Measurements from ENCODE around the gene MYRIP.

DNA sequence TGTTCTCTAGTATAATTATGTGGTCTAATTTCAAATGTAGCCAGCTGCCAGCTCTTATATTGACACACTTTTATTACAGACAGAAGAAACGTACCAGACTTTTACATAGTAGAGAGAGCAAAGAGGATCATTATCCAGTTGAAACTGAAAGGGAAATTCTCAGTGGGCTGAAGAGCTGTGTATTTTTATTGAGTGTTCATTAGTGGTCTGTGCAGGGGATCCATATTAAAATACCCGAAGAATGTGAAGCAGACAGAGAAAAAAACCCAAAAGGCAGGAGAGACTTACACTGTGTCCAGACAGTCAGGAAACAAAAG lies 41.3 kb downstream of the MYRIP start:
- no peak for TF ChIP-seq POLR2A (IDR thresholded peaks at IDR 0.05; ENCODE audit: extremely low read depth, insufficient read length)
- TF ChIP-seq, protein P1, sequence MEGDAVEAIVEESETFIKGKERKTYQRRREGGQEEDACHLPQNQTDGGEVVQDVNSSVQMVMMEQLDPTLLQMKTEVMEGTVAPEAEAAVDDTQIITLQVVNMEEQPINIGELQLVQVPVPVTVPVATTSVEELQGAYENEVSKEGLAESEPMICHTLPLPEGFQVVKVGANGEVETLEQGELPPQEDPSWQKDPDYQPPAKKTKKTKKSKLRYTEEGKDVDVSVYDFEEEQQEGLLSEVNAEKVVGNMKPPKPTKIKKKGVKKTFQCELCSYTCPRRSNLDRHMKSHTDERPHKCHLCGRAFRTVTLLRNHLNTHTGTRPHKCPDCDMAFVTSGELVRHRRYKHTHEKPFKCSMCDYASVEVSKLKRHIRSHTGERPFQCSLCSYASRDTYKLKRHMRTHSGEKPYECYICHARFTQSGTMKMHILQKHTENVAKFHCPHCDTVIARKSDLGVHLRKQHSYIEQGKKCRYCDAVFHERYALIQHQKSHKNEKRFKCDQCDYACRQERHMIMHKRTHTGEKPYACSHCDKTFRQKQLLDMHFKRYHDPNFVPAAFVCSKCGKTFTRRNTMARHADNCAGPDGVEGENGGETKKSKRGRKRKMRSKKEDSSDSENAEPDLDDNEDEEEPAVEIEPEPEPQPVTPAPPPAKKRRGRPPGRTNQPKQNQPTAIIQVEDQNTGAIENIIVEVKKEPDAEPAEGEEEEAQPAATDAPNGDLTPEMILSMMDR (IDR thresholded peaks at IDR 0.05; ENCODE audit: low read depth, low read length): no peak
- TF ChIP-seq, protein P2, sequence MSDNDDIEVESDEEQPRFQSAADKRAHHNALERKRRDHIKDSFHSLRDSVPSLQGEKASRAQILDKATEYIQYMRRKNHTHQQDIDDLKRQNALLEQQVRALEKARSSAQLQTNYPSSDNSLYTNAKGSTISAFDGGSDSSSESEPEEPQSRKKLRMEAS (IDR thresholded peaks at IDR 0.05; ENCODE audit: low read depth, low read length): no peak
- no peak for TF ChIP-seq MYC (IDR thresholded peaks at IDR 0.05; ENCODE audit: low read depth, low read length)
